Stimulated activated CD4-positive, alpha-beta T cell treated with anti-CD3 and anti-CD28 coated beads, TNF-alpha, amount 100 ng/mL, for 48 hours (primary cell): ENCODE results near the gene CENPM.

Experiments
- DNase-seq, 3 donors: peaks; one replicate each; pipeline ENCODE4 v3.0.0-alpha.2; 2020; ENCODE audit warnings: low read depth in 3 of 3

CENPM gene

GRCh38 chr22:41900652-41901312 is 46.2 kb downstream of the CENPM start:
- DNase-seq: no peak

- DNase-seq: no peak
Measured at GRCh38 chr22:41899992-41900651, 46.8 kb downstream of the CENPM start.

GRCh38 chr22:41899110-41899509 is 47.8 kb downstream of the CENPM start:
- DNase-seq: no peak

GRCh38 chr22:41898645-41899044 is 48.3 kb downstream of the CENPM start:
- DNase-seq: no peak

- DNase-seq: no peak
Measured at GRCh38 chr22:41893591-41894375, 53.2 kb downstream of the CENPM start.

- DNase-seq: no peak
Measured at GRCh38 chr22:41892721-41893120, 54.2 kb downstream of the CENPM start.

GRCh38 chr22:41891407-41891806 is 55.5 kb downstream of the CENPM start:
- DNase-seq: no peak
